Activated CD4-positive, CD25-positive, alpha-beta regulatory T cell treated with anti-CD3 and anti-CD28 coated beads, Interleukin-2, amount 50 U/mL, for 72 hours (primary cell): ENCODE results near the gene NCKIPSD.
"Not testable (repeated sequence)": the region's sequence is repeated elsewhere in the genome, so short reads cannot be mapped to it uniquely, and the experiment has no call there.

Experiments used
- DNase-seq: peaks from one replicate; pipeline ENCODE4 v3.0.0; 2021

NCKIPSD gene

GRCh38 chr3:48685603-48686511 is at the start of gene NCKIPSD:
Gene NCKIPSD (minus strand): TSS chr3:48685915. CDS start chr3:48685807, 108 bp downstream.
- peak; percentile 93 for DNase-seq

- not testable (repeated sequence) for DNase-seq
Measured at GRCh38 chr3:48735075-48735767, 49.5 kb upstream of the NCKIPSD start.

GRCh38 chr3:48734541-48734940 is 48.8 kb upstream of the NCKIPSD start:
- not testable (repeated sequence) for DNase-seq

- DNase-seq = not testable (repeated sequence)
Measured at GRCh38 chr3:48733752-48734518, 48.2 kb upstream of the NCKIPSD start.

- no peak for DNase-seq
Measured at GRCh38 chr3:48727511-48727910, 41.8 kb upstream of the NCKIPSD start.

GRCh38 chr3:48725185-48725855 is 39.6 kb upstream of the NCKIPSD start:
- not testable (repeated sequence) for DNase-seq

- no peak for DNase-seq
Measured at GRCh38 chr3:48723725-48724124, 38.0 kb upstream of the NCKIPSD start.

- DNase-seq = not testable (repeated sequence)
Measured at GRCh38 chr3:48723293-48723692, 37.6 kb upstream of the NCKIPSD start.

- DNase-seq = peak; percentile 99
Measured at GRCh38 chr3:48716982-48717746, 31.4 kb upstream of the NCKIPSD start, which contains the start of gene IP6K2. Gene IP6K2 (minus strand): TSS chr3:48717221. CDS start chr3:48695291, 21,930 bp downstream.

- peak; percentile 33 for DNase-seq
Measured at GRCh38 chr3:48716508-48716981, 30.8 kb upstream of the NCKIPSD start.

- no peak for DNase-seq
Measured at GRCh38 chr3:48715174-48715800, 29.6 kb upstream of the NCKIPSD start.

GRCh38 chr3:48711727-48712126 is 26.0 kb upstream of the NCKIPSD start:
- DNase-seq = no peak

- no peak for DNase-seq
Measured at GRCh38 chr3:48709051-48709461, 23.3 kb upstream of the NCKIPSD start.

GRCh38 chr3:48708481-48708889 is 22.8 kb upstream of the NCKIPSD start:
- DNase-seq = no peak

GRCh38 chr3:48707157-48707556 is 21.4 kb upstream of the NCKIPSD start:
- DNase-seq = no peak

- no peak for DNase-seq
Measured at GRCh38 chr3:48702320-48702920, 16.7 kb upstream of the NCKIPSD start.

GRCh38 chr3:48700731-48701405 is 15.2 kb upstream of the NCKIPSD start:
- no peak for DNase-seq

- no peak for DNase-seq
Measured at GRCh38 chr3:48698891-48699290, 13.2 kb upstream of the NCKIPSD start.

GRCh38 chr3:48697952-48698351 is 12.2 kb upstream of the NCKIPSD start:
- DNase-seq = no peak

- DNase-seq = no peak
Measured at GRCh38 chr3:48696601-48697000, 10.9 kb upstream of the NCKIPSD start.
